Kidney epithelial cell (primary cell): Measurements from ENCODE around the gene SLC28A1. TPM values are rescaled to one million over a fixed set of nuclear protein-coding genes. Genes with fewer than 3 reads are reported as not detected.

Experiments used
- DNase-seq: peaks from one replicate; pipeline ENCODE4 v3.0.0-alpha.2; 2010; ENCODE audit warnings: low read depth
- H3K27me3 ChIP-seq: 2 replicates; pipeline ENCODE4 v1.6.0; 2011; ENCODE audit warnings: low read length; ENCODE audit not compliant: control insufficient read depth, insufficient read depth
- H3K36me3 ChIP-seq: 2 replicates; pipeline ENCODE4 v1.5.1; 2011; ENCODE audit warnings: low read length; ENCODE audit not compliant: control insufficient read depth, insufficient read depth
- H3K4me3 ChIP-seq: 2 replicates; pipeline ENCODE4 v1.5.1; 2011; ENCODE audit warnings: low read depth, mild to moderate bottlenecking, control low read depth, low read length
- total RNA-seq: library from RNA; depleted of rRNA; stranded (reverse); fragments of >200 nt; gene quantifications from 2 replicates; pipeline ENCODE4 v1.2.3, GENCODE V29; 2015
- TF ChIP-seq, protein P1 (sequence below): IDR thresholded peaks from 2 replicates; pipeline ENCODE4 v1.5.1; 2011; ENCODE audit warnings: mild to moderate bottlenecking, moderate library complexity, low read length, control low read depth, inconsistent platforms; ENCODE audit not compliant: insufficient read depth, poor library complexity, severe bottlenecking

The SLC28A1 gene
- total RNA-seq, 1 donor from 2014 or later: 0.17 TPM

DNA sequence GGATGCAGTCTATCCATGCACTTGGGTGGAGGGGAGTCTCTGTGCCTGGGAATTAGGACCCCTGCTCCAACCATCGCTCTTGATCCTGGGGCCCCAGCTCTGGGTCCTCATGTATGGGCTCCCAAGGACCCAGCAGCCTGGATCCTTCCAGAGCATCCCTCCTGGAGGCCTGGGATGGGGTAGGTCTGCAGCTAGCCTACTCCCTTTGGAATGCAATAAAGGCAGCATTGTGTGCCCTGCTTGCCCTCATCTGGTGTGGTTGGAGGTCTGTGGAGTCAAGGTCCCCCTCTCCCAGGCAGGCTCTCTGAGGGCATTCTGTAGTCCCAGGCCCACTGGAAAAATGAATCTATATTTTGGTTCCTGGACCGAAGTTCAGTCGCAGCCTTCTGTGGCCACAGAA, 15.0 kb upstream of the SLC28A1 start:
- DNase-seq: no peak
- Histone ChIP-seq H3K36me3 (no peaks in the 10 kb centered on the region), H3K4me3 (no peak overlapping the region), H3K27me3 (no peaks in the 10 kb centered on the region)
- TF ChIP-seq, protein P1, sequence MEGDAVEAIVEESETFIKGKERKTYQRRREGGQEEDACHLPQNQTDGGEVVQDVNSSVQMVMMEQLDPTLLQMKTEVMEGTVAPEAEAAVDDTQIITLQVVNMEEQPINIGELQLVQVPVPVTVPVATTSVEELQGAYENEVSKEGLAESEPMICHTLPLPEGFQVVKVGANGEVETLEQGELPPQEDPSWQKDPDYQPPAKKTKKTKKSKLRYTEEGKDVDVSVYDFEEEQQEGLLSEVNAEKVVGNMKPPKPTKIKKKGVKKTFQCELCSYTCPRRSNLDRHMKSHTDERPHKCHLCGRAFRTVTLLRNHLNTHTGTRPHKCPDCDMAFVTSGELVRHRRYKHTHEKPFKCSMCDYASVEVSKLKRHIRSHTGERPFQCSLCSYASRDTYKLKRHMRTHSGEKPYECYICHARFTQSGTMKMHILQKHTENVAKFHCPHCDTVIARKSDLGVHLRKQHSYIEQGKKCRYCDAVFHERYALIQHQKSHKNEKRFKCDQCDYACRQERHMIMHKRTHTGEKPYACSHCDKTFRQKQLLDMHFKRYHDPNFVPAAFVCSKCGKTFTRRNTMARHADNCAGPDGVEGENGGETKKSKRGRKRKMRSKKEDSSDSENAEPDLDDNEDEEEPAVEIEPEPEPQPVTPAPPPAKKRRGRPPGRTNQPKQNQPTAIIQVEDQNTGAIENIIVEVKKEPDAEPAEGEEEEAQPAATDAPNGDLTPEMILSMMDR: no peak

DNA sequence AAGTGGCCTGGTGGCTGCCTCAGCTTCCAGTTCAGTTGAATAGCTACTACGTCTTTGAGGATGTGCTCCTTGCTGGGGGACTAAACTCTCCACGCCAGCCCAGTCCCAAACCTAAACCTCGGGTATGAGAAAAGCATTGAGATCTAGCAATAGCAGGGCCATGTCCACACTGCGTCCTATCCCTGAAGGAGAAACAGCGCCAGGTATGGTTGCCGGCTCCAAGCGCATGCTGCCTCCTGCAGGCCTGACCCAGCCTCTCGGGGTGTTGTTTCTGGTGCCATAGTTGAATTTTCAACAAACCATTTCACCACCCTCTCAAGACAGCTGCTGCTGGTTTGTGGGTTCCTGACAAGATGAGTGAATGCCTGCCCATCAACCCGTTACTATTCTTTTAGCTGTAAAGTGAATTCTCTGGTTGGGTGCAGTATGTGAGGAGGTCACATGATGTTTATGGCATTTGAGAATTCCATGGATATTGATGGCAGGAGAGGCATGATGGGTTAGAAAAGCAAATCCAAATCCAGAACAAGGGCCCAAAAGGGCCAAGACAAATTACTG, 13.0 kb upstream of the SLC28A1 start:
- Histone ChIP-seq H3K27me3 (no peaks in the 10 kb centered on the region), H3K36me3 (no peaks in the 10 kb centered on the region)

DNA sequence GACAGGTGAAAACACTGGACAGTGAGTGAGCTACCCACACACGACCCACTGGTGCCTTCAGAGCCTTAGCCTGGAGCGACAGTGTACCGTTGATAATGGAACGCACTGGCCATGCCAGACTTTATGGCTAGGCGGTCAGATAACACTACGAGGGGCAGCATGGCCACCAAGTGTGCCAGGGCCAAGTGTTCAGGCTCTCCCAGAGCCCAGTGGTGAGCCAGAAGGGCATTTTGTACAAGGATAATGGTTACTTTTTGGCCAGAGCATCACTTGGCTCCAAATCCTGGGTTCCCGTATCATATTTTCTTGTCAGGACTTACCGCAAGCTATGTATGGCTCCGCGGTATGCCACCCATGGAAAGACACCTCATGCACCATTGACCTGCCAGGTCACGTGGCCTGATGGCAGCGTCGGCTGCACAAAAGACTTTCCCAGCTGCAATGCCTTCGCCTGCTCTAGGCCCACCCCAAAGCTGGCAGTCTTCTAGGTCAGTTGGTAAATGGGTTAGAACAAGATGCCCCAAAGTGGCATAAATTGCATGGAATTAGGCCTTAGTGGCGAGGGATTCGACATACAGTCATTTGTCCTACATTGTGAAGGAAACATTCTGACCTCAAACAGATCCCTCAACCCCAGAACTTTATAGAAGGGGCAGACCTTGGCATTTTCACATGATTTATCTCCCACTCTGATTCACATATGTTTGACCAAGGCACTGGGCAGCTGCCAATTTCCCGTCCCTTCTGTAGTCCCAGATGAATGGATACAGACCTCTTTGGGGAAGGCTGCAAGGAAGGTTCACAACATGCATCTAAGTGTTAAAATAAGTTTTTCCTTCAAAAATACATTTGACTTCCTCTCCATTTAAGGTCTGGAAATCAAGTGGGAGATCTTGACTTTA, 12.2 kb upstream of the SLC28A1 start:
- Histone ChIP-seq H3K27me3 (no peaks in the 10 kb centered on the region), H3K36me3 (no peaks in the 10 kb centered on the region), H3K4me3 (no peak overlapping the region)
- DNase-seq: no peak
- TF ChIP-seq, protein P1: no peak

More for the DNA sequence above, 13.0 kb upstream of the SLC28A1 start:
- TF ChIP-seq, protein P1: no peak
- H3K4me3 ChIP-seq: no peak overlapping the region
- DNase-seq: no peak

DNA sequence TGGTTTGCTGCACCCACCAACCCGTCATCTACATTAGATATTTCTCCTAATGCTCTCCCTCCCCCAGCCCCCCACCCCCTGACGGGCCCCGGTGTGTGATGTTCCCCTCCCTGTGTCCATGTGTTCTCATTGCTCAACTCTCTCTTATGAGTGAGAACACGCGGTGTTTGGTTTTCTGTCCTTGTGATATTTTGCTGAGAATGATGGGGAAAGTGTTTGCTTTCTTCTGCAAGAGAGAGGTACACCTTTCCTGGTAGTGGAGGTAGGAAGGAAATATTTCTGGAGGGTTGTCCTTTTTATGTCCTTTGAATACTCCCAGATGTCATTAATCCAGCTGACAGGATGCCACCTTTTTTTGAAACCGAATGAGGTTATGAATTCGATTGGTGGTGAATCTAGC, 10.5 kb upstream of the SLC28A1 start:
- Histone ChIP-seq H3K36me3 (no peaks in the 10 kb centered on the region), H3K4me3 (no peak overlapping the region), H3K27me3 (no peaks in the 10 kb centered on the region)
- TF ChIP-seq, protein P1: no peak
- no peak for DNase-seq

DNA sequence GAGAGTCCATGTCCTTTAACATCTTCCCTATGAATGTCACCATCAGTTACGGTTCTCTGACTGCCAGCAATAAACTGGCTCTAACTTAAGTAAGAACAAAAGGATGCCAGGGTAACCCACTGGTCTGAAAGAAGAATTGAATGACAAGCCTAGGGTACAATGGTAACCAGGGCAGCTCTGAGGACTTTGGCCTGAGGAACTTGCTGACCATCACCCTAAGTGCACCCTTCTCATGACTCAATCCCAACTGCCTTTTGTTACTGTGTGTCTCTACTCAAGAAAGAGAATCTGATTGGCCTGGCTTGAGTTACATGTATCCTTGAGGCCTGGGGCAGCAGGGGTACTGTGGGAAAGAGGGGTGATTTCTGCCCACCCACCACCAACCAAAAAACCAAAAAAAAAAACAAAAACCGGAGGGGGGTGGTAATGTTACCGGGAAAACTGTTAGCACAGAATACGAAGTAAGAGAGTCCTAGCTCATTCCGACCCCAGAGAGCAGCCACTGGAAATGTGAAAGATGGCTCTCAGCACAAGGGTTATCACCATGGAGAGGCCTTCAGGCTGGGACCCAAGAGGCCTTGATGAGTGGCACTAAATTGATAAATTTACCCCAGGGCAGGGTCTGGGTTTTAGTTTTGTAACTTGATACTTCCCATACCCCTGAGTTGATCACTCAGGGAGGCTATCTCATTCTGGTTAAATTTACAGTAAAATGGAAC, 9.3 kb upstream of the SLC28A1 start:
- Histone ChIP-seq H3K27me3 (no peaks in the 10 kb centered on the region), H3K36me3 (no peaks in the 10 kb centered on the region), H3K4me3 (no peak overlapping the region)
- no peak for DNase-seq
- TF ChIP-seq, protein P1: no peak
